ENCODE data around the gene ABCA2. TPM values are rescaled to one million over a fixed set of nuclear protein-coding genes. Genes with fewer than 3 reads are reported as not detected.

ABCA2 gene
- total RNA-seq, 1 experiment from 2014 or later = 21.7 TPM

DNA sequence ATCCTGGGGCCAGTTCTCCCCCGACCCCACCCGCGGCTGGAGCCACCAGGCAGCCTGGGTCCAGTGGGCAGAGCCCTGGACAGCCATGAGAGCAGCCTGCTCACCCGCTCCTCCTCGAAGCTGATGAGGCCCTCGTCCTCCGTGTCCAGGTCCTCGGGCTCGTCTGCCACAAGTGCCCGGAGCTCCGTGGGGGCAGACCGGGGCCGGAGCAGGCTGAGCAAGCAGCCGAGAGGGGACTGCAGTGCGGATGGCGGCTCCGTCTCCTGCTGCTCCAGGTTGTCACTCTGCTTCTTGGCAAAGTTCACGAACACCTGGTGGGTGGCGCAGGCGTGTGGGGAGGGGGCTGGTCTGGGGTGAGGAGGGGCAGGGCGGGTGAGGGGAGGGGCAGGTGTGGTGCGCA, 19.7 kb downstream of the ABCA2 start:
- CTCF ChIA-PET = no interaction called here
- Mint-ChIP-seq H3K36me3 (ENCODE audit: insufficient read depth, unreplicated experiment) (peaks cover 10% of the 10 kb centered on the region), H3K27me3 (ENCODE audit: insufficient read depth, unreplicated experiment) (no peaks in the 10 kb centered on the region), H3K4me3 (ENCODE audit: unreplicated experiment) (no peak overlapping the region), H3K4me1 (ENCODE audit: insufficient read depth, unreplicated experiment) (no peaks in the 10 kb centered on the region), H3K9me3 (ENCODE audit: unreplicated experiment) (no peaks in the 10 kb centered on the region), H3K27ac (ENCODE audit: low read depth, unreplicated experiment) (no peak overlapping the region)
- TF ChIP-seq, protein P1, sequence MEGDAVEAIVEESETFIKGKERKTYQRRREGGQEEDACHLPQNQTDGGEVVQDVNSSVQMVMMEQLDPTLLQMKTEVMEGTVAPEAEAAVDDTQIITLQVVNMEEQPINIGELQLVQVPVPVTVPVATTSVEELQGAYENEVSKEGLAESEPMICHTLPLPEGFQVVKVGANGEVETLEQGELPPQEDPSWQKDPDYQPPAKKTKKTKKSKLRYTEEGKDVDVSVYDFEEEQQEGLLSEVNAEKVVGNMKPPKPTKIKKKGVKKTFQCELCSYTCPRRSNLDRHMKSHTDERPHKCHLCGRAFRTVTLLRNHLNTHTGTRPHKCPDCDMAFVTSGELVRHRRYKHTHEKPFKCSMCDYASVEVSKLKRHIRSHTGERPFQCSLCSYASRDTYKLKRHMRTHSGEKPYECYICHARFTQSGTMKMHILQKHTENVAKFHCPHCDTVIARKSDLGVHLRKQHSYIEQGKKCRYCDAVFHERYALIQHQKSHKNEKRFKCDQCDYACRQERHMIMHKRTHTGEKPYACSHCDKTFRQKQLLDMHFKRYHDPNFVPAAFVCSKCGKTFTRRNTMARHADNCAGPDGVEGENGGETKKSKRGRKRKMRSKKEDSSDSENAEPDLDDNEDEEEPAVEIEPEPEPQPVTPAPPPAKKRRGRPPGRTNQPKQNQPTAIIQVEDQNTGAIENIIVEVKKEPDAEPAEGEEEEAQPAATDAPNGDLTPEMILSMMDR (IDR thresholded peaks at IDR 0.05; ENCODE audit: unreplicated experiment) = no peak
- no peak for DNase-seq (ENCODE audit: unreplicated experiment)
- no TSS peak for BruUV-seq (replicated peaks)
- intact Hi-C loops (cut with micrococcal nuclease) = no loop called here
- POLR2A ChIA-PET = no interaction called here

GRCh38 chr9:137007816-137008270, 20.2 kb downstream of the ABCA2 start:
- Mint-ChIP-seq H3K4me3 (ENCODE audit: unreplicated experiment) (no peak overlapping the region), H3K27ac (ENCODE audit: low read depth, unreplicated experiment) (no peak overlapping the region), H3K9me3 (ENCODE audit: unreplicated experiment) (no peaks in the 10 kb centered on the region), H3K4me1 (ENCODE audit: insufficient read depth, unreplicated experiment) (no peaks in the 10 kb centered on the region), H3K27me3 (ENCODE audit: insufficient read depth, unreplicated experiment) (no peaks in the 10 kb centered on the region), H3K36me3 (ENCODE audit: insufficient read depth, unreplicated experiment) (peaks cover 10% of the 10 kb centered on the region)
- BruUV-seq (replicated peaks) = no TSS peak
- ChIA-PET POLR2A (no interaction called here), CTCF (no interaction called here)
- no peak for DNase-seq (ENCODE audit: unreplicated experiment)
- TF ChIP-seq, protein P1 (IDR thresholded peaks at IDR 0.05; ENCODE audit: unreplicated experiment) = no peak
- intact Hi-C loops (cut with micrococcal nuclease) = no loop called here

DNA sequence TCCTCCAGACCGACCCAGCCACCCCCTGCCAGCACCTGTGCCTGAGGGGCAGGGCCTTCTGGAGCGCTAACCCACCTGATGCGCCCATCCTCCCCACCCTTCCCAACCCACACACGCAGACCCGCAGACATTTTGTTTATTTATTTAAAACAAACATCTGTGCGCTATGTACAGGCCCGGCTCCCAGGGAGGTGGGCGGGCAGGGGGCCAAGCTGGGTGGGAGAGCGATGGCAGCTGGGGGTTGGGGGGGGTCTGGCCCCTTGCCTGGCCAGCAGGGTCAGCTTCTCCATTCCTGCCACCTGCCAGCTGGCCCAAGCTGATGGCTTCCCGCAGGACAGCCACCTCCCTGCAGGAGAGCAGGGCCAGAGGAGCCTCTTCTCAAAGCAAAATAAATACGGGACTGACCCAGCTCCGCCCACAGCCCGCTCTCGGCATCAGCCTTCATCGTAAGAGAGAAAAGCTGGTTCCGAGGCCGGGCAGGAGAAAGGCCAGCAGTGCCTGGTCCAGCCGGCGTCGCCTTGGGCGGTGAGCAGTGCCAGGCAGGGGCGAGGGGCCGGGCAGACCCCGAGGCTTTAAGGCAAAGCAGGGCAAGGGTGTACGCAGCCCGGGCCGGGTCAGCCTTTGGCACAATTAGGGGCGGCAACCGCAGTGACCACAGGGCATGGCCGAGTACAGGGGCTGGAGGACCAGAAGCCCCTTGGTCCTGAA, 20.8 kb downstream of the ABCA2 start:
- BruUV-seq (replicated peaks) = no TSS peak
- intact Hi-C loops (cut with micrococcal nuclease) = no loop called here
- POLR2A ChIA-PET = no interaction called here

DNA sequence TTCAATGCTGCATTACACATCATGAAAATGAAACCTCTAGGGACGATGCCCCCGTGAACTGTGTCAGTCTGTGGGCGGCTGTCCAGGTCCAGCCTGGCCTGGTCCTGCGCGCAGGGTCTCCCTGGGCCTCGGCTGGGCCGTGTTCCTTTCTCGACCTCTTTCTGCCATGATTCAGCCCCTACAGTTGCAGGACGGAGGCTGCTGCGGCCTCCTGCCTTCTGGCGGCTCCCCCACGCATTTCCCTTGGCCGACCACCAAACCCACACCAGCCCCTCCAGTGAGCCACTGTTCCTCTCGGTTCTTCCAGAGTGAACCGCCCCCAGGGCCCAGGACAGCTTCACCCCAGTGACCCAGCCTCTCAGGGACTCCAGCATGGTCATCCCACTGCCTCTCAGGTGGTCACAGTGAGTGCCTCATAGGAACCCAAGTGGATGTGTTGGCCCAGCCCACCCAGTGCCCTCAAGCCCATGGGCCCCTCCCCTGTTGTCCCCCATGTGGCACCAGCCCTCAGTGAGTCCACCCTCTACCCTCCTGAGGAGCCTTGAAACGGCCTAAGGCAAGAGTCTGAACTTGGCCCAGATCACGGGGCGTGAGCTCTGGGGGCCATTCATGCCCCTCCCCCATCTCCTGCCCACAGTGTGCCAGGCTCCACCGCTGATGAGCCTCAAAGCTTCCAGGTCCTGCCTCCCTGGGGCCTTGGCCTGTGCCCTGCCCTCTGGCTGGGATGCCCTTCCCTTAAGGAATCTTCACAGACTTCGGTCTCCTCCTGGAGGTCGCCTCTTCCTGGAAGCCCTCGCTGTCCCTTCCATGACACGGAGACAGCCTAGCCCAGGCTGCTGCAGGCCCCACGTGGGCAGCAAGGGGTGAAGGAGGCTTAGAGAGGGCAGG, 21.7 kb downstream of the ABCA2 start:
- CTCF ChIA-PET = interaction anchor here (0.7 to 1.2 kb wide), 2 partner anchors 29 to 206 kb away, joined by 3 to 8 read pairs; no protein-coding TSS in a partner anchor
- H3K27me3 Mint-ChIP-seq (ENCODE audit: insufficient read depth, unreplicated experiment) = no peaks in the 10 kb centered on the region
- DNase-seq (ENCODE audit: unreplicated experiment) = no peak
- H3K27ac Mint-ChIP-seq (ENCODE audit: low read depth, unreplicated experiment) = no peak overlapping the region
- no peaks in the 10 kb centered on the region for H3K9me3 Mint-ChIP-seq (ENCODE audit: unreplicated experiment)
- H3K4me1 Mint-ChIP-seq (ENCODE audit: insufficient read depth, unreplicated experiment) = no peaks in the 10 kb centered on the region
- POLR2A ChIA-PET = no interaction called here
- H3K36me3 Mint-ChIP-seq (ENCODE audit: insufficient read depth, unreplicated experiment) = peaks cover 5% of the 10 kb centered on the region
- BruUV-seq (replicated peaks) = no TSS peak
- intact Hi-C loops (cut with micrococcal nuclease) = no loop called here
- TF ChIP-seq, protein P1 (IDR thresholded peaks at IDR 0.05; ENCODE audit: unreplicated experiment) = no peak
- no peak overlapping the region for H3K4me3 Mint-ChIP-seq (ENCODE audit: unreplicated experiment)

More for the DNA sequence above, 20.8 kb downstream of the ABCA2 start:
- no peaks in the 10 kb centered on the region for H3K9me3 Mint-ChIP-seq (ENCODE audit: unreplicated experiment)
- no peaks in the 10 kb centered on the region for H3K27me3 Mint-ChIP-seq (ENCODE audit: insufficient read depth, unreplicated experiment)
- H3K36me3 Mint-ChIP-seq (ENCODE audit: insufficient read depth, unreplicated experiment) = peaks cover 10% of the 10 kb centered on the region
- no peaks in the 10 kb centered on the region for H3K4me1 Mint-ChIP-seq (ENCODE audit: insufficient read depth, unreplicated experiment)
- H3K27ac Mint-ChIP-seq (ENCODE audit: low read depth, unreplicated experiment) = no peak overlapping the region
- TF ChIP-seq, protein P1 (IDR thresholded peaks at IDR 0.05; ENCODE audit: unreplicated experiment) = no peak
- no peak overlapping the region for H3K4me3 Mint-ChIP-seq (ENCODE audit: unreplicated experiment)
- CTCF ChIA-PET = no interaction called here
- no peak for DNase-seq (ENCODE audit: unreplicated experiment)

Data from MCF 10A (cell line).